ENCODE data around the gene FAM210A. TPM values are rescaled to one million over a fixed set of nuclear protein-coding genes. Genes with fewer than 3 reads are reported as not detected.
A peak's percentile ranks its signal among the peaks of the same experiment; 100 is the strongest.
"Not testable (repeated sequence)": the region's sequence is repeated elsewhere in the genome, so short reads cannot be mapped to it uniquely, and the experiment has no call there.

The FAM210A gene
- total RNA-seq, 1 experiment from 2014 or later, result 26.2 TPM

DNA sequence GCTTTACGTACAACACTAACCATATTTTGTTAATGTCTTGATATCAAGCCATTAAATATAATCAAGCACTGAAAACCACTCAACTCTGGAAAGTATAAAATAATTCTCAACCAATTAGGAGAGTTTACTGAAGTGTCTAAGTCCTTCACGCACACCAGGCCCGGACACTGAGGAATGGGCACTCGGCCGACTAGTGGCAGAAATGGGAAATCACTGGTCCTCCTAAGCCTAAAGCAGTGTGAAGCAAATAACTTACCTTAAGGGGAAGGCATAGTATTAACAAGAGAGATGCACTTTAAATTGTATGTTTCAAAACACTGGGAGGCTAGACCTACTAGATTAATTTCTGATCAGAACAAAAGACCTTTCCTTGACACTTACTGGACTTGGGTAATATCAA, 45.7 kb downstream of the FAM210A start:
- peak; percentile 29 for DNase-seq (ENCODE audit: low read depth, low spot score)
- RAD21 ChIA-PET (ENCODE audit: low non-redundant PET in 1 of 2, low total read pairs in 2 of 2, uncharacterized antibody in 2 of 2, unreplicated experiment in 2 of 2), result no interaction called here
- BruUV-seq (replicated peaks), result no TSS peak

GRCh38 chr18:13677350-13677749, 49.0 kb downstream of the FAM210A start:
- H3K9me3 ChIP-seq (ENCODE audit: control insufficient read depth in 1 of 2, insufficient read depth in 1 of 2, low read depth in 1 of 2, low read length in 2 of 2); DNase-seq (ENCODE audit: low read depth, low spot score); H3K4me3 ChIP-seq (replicated peaks in 1 of 2; ENCODE audit: low read depth in 1 of 2, low read length in 2 of 2); H3K27ac ChIP-seq (ENCODE audit: low read depth, low read length); ATAC-seq; H3K9ac ChIP-seq (ENCODE audit: low read length); intact Hi-C loops (cut with micrococcal nuclease); H3K9me2 ChIP-seq (ENCODE audit: insufficient read depth); CTCF ChIA-PET; H3K27me3 ChIP-seq (ENCODE audit: insufficient read depth, low read length); POLR2A ChIA-PET; H2AFZ ChIP-seq (ENCODE audit: low read depth, low read length, poor library complexity, severe bottlenecking); H3K4me2 ChIP-seq (ENCODE audit: low read length); RAD21 ChIA-PET (ENCODE audit: low non-redundant PET in 1 of 2, low total read pairs in 2 of 2, uncharacterized antibody in 2 of 2, unreplicated experiment in 2 of 2); H3K36me3 ChIP-seq (ENCODE audit: control insufficient read depth in 1 of 2, insufficient read depth in 2 of 2, low read length in 2 of 2); H4K20me1 ChIP-seq (ENCODE audit: insufficient read depth); BruUV-seq (replicated peaks): not testable (repeated sequence)
- Histone ChIP-seq H3K4me1 (ENCODE audit: control insufficient read depth in 1 of 2, insufficient read depth in 2 of 2, low read length in 2 of 2) (peaks cover 17 to 47% of the 10 kb centered on the region in 2 experiments), H3K79me2 (ENCODE audit: insufficient read depth, low read length) (peaks cover 75% of the 10 kb centered on the region)

More for the DNA sequence above, 45.7 kb downstream of the FAM210A start:
- TF ChIP-seq RAD21 (IDR thresholded peaks at IDR 0.05; ENCODE audit: low read depth), result peak; percentile 26; the same call in 1 of the 2 replicates
- peak in 2 of 3 experiments; percentile 75 to 78; a peak in 4 of 6 replicates for TF ChIP-seq CTCF (IDR thresholded peaks at IDR 0.05 in 2 of 3, conservative IDR thresholded peaks at IDR 0.05 in 1 of 3; ENCODE audit: borderline replicate concordance in 1 of 3, insufficient read depth in 1 of 3, low read depth in 2 of 3, low read length in 2 of 3)
- TF ChIP-seq YY1 (IDR thresholded peaks at IDR 0.05; ENCODE audit: extremely low read depth, insufficient replicate concordance, low read depth, low read length), result no peak
- Histone ChIP-seq H3K79me2 (ENCODE audit: insufficient read depth, low read length) (peaks cover 94% of the 10 kb centered on the region), H3K27me3 (ENCODE audit: insufficient read depth, low read length) (no peaks in the 10 kb centered on the region), H3K9me3 (ENCODE audit: control insufficient read depth in 1 of 2, insufficient read depth in 1 of 2, low read depth in 1 of 2, low read length in 2 of 2) (no peaks in the 10 kb centered on the region), H2AFZ (ENCODE audit: low read depth, low read length, poor library complexity, severe bottlenecking) (no peak overlapping the region), H3K36me3 (ENCODE audit: control insufficient read depth in 1 of 2, insufficient read depth in 2 of 2, low read length in 2 of 2) (no peaks in the 10 kb centered on the region; a peak in 1 of 4 replicates), H3K27ac (ENCODE audit: low read depth, low read length) (no peak overlapping the region), H4K20me1 (ENCODE audit: insufficient read depth) (no peaks in the 10 kb centered on the region), H3K9me2 (ENCODE audit: insufficient read depth) (no peaks in the 10 kb centered on the region), H3K4me3 (replicated peaks in 1 of 2; ENCODE audit: low read depth in 1 of 2, low read length in 2 of 2) (no peak overlapping the region), H3K4me2 (ENCODE audit: low read length) (no peak overlapping the region), H3K9ac (ENCODE audit: low read length) (no peak overlapping the region), H3K4me1 (ENCODE audit: control insufficient read depth in 1 of 2, insufficient read depth in 2 of 2, low read length in 2 of 2) (peaks cover 9 to 26% of the 10 kb centered on the region in 2 experiments)
- intact Hi-C loops (cut with micrococcal nuclease), result no loop called here
- ChIA-PET CTCF (interaction anchor here (1.0 kb wide), 1 partner anchor 15 kb away, joined by 4 read pairs; no protein-coding TSS in a partner anchor), POLR2A (no interaction called here)
- ATAC-seq, result peak; percentile 97

Measured in HCT116 (cell line).